HG03460 (cell line): Measurements from ENCODE around the gene LRRC8C.
"Not testable (repeated sequence)": the region's sequence is repeated elsewhere in the genome, so short reads cannot be mapped to it uniquely, and the experiment has no call there.

ENCODE experiments used
- ATAC-seq: cut with Tn5 transposase; IDR thresholded peaks from one replicate; pipeline ENCODE4 v1.9.1; 2021; ENCODE audit not compliant: unreplicated experiment

LRRC8C gene

GRCh38 chr1:89701746-89702241 lies 68.9 kb downstream of the LRRC8C start:
- no peak for ATAC-seq

- ATAC-seq: no peak
Measured at GRCh38 chr1:89702520-89703045, 69.7 kb downstream of the LRRC8C start.

GRCh38 chr1:89703469-89703868 lies 70.5 kb downstream of the LRRC8C start:
- ATAC-seq: no peak

- ATAC-seq: no peak
Measured at GRCh38 chr1:89704014-89704413, 71.1 kb downstream of the LRRC8C start.

- ATAC-seq: not testable (repeated sequence)
Measured at GRCh38 chr1:89704885-89705284, 72.0 kb downstream of the LRRC8C start.

GRCh38 chr1:89705901-89706699 lies 73.2 kb downstream of the LRRC8C start:
- peak; percentile 59 for ATAC-seq

GRCh38 chr1:89706700-89707012 lies 73.7 kb downstream of the LRRC8C start:
- ATAC-seq: no peak

- ATAC-seq: no peak
Measured at GRCh38 chr1:89708751-89709375, 75.9 kb downstream of the LRRC8C start.

GRCh38 chr1:89710498-89711139 lies 77.7 kb downstream of the LRRC8C start:
- ATAC-seq: no peak

- ATAC-seq: no peak
Measured at GRCh38 chr1:89711140-89711778, 78.3 kb downstream of the LRRC8C start.

GRCh38 chr1:89712420-89712819 lies 79.5 kb downstream of the LRRC8C start:
- ATAC-seq: no peak

- no peak for ATAC-seq
Measured at GRCh38 chr1:89715677-89716076, 82.8 kb downstream of the LRRC8C start.

GRCh38 chr1:89719502-89720306 lies 86.8 kb downstream of the LRRC8C start:
- ATAC-seq: peak; percentile 90

- no peak for ATAC-seq
Measured at GRCh38 chr1:89720839-89721238, 87.9 kb downstream of the LRRC8C start.

GRCh38 chr1:89721351-89721750 lies 88.4 kb downstream of the LRRC8C start:
- ATAC-seq: no peak

- no peak for ATAC-seq
Measured at GRCh38 chr1:89723144-89723543, 90.2 kb downstream of the LRRC8C start.

- no peak for ATAC-seq
Measured at GRCh38 chr1:89723863-89724262, 90.9 kb downstream of the LRRC8C start.

GRCh38 chr1:89724369-89725010 lies 91.6 kb downstream of the LRRC8C start:
- ATAC-seq: peak; percentile 84

GRCh38 chr1:89725011-89725370 lies 92.1 kb downstream of the LRRC8C start:
- no peak for ATAC-seq

GRCh38 chr1:89725631-89726030 lies 92.7 kb downstream of the LRRC8C start:
- no peak for ATAC-seq
